SK-N-SH (cell line): ENCODE results near the gene IGF2BP3. TPM values are rescaled to one million over a fixed set of nuclear protein-coding genes. Genes with fewer than 3 reads are reported as not detected.

ENCODE experiments used
- CTCF ChIA-PET: fragments of 300-600, 350-600 bp; formaldehyde crosslinking; extraction: SDS; loops from one replicate; lab custom pipeline; 2021; lab: Yijun Ruan, JAX
- POLR2A ChIA-PET: fragments of 350-600 bp; sonication (Branson Sonifier 250); formaldehyde crosslinking; extraction: SDS; loops from one replicate; lab custom pipeline; 2020; ENCODE audit warnings: antibody characterized with exemption, inconsistent platforms; lab: Yijun Ruan, JAX
- DNase-seq: peaks from one replicate; pipeline ENCODE4 v3.0.0; 2012
- H2AFZ ChIP-seq: fragments of 200-600 bp; sonication (generic); 2 replicates; pipeline ENCODE4 v1.8.1; 2016; ENCODE audit warnings: antibody characterized with exemption, mild to moderate bottlenecking, low read depth
- H3F3A ChIP-seq: fragments of 200-600 bp; sonication (generic); replicated peaks from 2 replicates; pipeline ENCODE3; 2016; ENCODE audit warnings: antibody characterized with exemption, mild to moderate bottlenecking; ENCODE audit not compliant: insufficient read depth
- H3K27ac ChIP-seq, 2 experiments: fragments of 200-500 bp in 1 of 2; fragments of 200-600 bp in 1 of 2; sonication (Bioruptor generic) in 1 of 2; sonication (generic), shearing (Covaris generic) in 1 of 2; 2 replicates each; pipeline versions ENCODE4 v1.5.1 to v1.6.1; 2014 to 2016; ENCODE audit warnings: low read depth in 2 of 2, inconsistent platforms in 1 of 2, low read length in 1 of 2, mild to moderate bottlenecking in 1 of 2, mixed read lengths in 1 of 2
- H3K27me3 ChIP-seq: fragments of 200-600 bp; sonication (generic), shearing (Covaris generic); 2 replicates; pipeline ENCODE4 v1.6.1; 2016; ENCODE audit warnings: mixed run types; ENCODE audit not compliant: insufficient read depth
- H3K36me3 ChIP-seq, 2 experiments: fragments of 200-500 bp in 1 of 2; fragments of 200-600 bp in 1 of 2; sonication (Bioruptor generic) in 1 of 2; sonication (generic) in 1 of 2; replicated peaks in 1 of 2; 2 replicates each; pipeline versions ENCODE3 to v1.5.1; 2014 to 2016; ENCODE audit warnings: low read length in 1 of 2, mild to moderate bottlenecking in 1 of 2; ENCODE audit not compliant: insufficient read depth in 2 of 2, control insufficient read depth in 1 of 2
- H3K4me1 ChIP-seq, 2 experiments: fragments of 200-500 bp in 1 of 2; fragments of 200-600 bp in 1 of 2; sonication (Bioruptor generic) in 1 of 2; sonication (generic), shearing (Covaris generic) in 1 of 2; 2 replicates each; pipeline versions ENCODE4 v1.5.1 to v1.6.1; 2014 to 2016; ENCODE audit warnings: low read depth in 1 of 2, low read length in 1 of 2, mixed run types in 1 of 2; ENCODE audit not compliant: insufficient read depth in 2 of 2, control insufficient read depth in 1 of 2
- H3K4me2 ChIP-seq: fragments of 200-600 bp; sonication (generic), shearing (Covaris generic); 2 replicates; pipeline ENCODE4 v1.6.1; 2017; ENCODE audit warnings: mixed run types
- H3K4me3 ChIP-seq, 2 experiments: fragments of 200-500 bp in 1 of 2; fragments of 200-600 bp in 1 of 2; sonication (Bioruptor generic) in 1 of 2; sonication (generic), shearing (Covaris generic) in 1 of 2; 2 replicates each; pipeline versions ENCODE4 v1.5.1 to v1.8.1; 2014 to 2016; ENCODE audit warnings: low read depth in 2 of 2, inconsistent platforms in 1 of 2, low read length in 1 of 2, mild to moderate bottlenecking in 1 of 2, mixed read lengths in 1 of 2, moderate library complexity in 1 of 2
- H3K79me2 ChIP-seq: fragments of 200-600 bp; sonication (generic); 2 replicates; pipeline ENCODE4 v1.8.1; 2017; ENCODE audit warnings: mild to moderate bottlenecking; ENCODE audit not compliant: insufficient read depth
- H3K9ac ChIP-seq: fragments of 200-600 bp; sonication (generic); 2 replicates; pipeline ENCODE4 v1.6.1; 2017; ENCODE audit warnings: mixed run types
- H3K9me2 ChIP-seq: fragments of 200-600 bp; sonication (generic); 2 replicates; pipeline ENCODE4 v1.6.1; 2017; ENCODE audit warnings: mixed run types
- H3K9me3 ChIP-seq: fragments of 200-600 bp; sonication (generic); 2 replicates; pipeline ENCODE4 v1.6.1; 2017; ENCODE audit warnings: mixed run types, mild to moderate bottlenecking, moderate library complexity
- H4K20me1 ChIP-seq: fragments of 200-600 bp; sonication (generic); 2 replicates; pipeline ENCODE4 v1.6.1; 2017; ENCODE audit warnings: mild to moderate bottlenecking, mixed run types; ENCODE audit not compliant: insufficient read depth
- CHD2 ChIP-seq: fragments of 150-350 bp; IDR thresholded peaks from 2 replicates; pipeline ENCODE4 v1.6.1; 2018; ENCODE audit warnings: low read length; ENCODE audit not compliant: partially characterized antibody
- FOSL2 ChIP-seq: IDR thresholded peaks from 2 replicates; pipeline ENCODE4 v1.4.0; 2012; ENCODE audit warnings: low read depth, mild to moderate bottlenecking, moderate library complexity, borderline replicate concordance
- FOXJ3 ChIP-seq: sonication (generic); formaldehyde crosslinking; IDR thresholded peaks from 2 replicates; pipeline ENCODE4 v1.5.1; 2020; ENCODE audit warnings: mild to moderate bottlenecking, missing genetic modification reagents
- GATA2 ChIP-seq: sonication (generic); formaldehyde crosslinking; IDR thresholded peaks from 2 replicates; pipeline ENCODE4 v1.5.0; 2020; ENCODE audit warnings: mild to moderate bottlenecking, missing genetic modification reagents
- IRF3 ChIP-seq: fragments of 150-350 bp; IDR thresholded peaks from 2 replicates; pipeline ENCODE4 v1.6.1; 2016; ENCODE audit warnings: mild to moderate bottlenecking, low read depth, low read length
- MAX ChIP-seq: IDR thresholded peaks from 2 replicates; pipeline ENCODE4 v1.4.0; 2012; ENCODE audit warnings: low read depth
- MEF2A ChIP-seq: IDR thresholded peaks from 2 replicates; pipeline ENCODE4 v1.4.0; 2012; ENCODE audit warnings: low read depth, borderline replicate concordance
- POLR2AphosphoS5 ChIP-seq: IDR thresholded peaks from 2 replicates; pipeline ENCODE4 v1.6.1; 2012; ENCODE audit warnings: low read depth, low read length
- TAF1 ChIP-seq: IDR thresholded peaks from 2 replicates; pipeline ENCODE4 v1.6.1; 2012; ENCODE audit warnings: low read depth, mild to moderate bottlenecking, low read length, moderate library complexity, borderline replicate concordance
- TCF12 ChIP-seq: IDR thresholded peaks from 2 replicates; pipeline ENCODE4 v1.4.0; 2012
- USF1 ChIP-seq: IDR thresholded peaks from 2 replicates; pipeline ENCODE4 v1.4.0; 2012; ENCODE audit warnings: low read depth, borderline replicate concordance
- ZBTB33 ChIP-seq: IDR thresholded peaks from 2 replicates; pipeline ENCODE4 v1.4.0; 2012; ENCODE audit warnings: low read depth, borderline replicate concordance
- WGBS: methylation state at CpG from one replicate; pipeline ENCODE4 v1.1.6; 2017; ENCODE audit warnings: low lambda C conversion rate; 5-methylcytosine and 5-hydroxymethylcytosine counted together
- polyA plus RNA-seq, 3 experiments: library from polyadenylated mRNA; depleted of rRNA; stranded (reverse); fragments of >200 nt; gene quantifications; 2 replicates each; pipeline ENCODE4 v1.2.3, GENCODE V29; 2012

The IGF2BP3 gene
- polyA plus RNA-seq, 1 of the 3 experiments (the other 2 are of a cell fraction): 34.4 TPM

- TF ChIP-seq TCF12 (no peak), MAX (peak; percentile 6), FOSL2 (no peak), POLR2AphosphoS5 (peak; percentile 78), MEF2A (no peak), GATA2 (no peak), USF1 (no peak)
Observed at GRCh38 chr7:23471106-23471859, 992 bp upstream of the IGF2BP3 start (continued).

- Histone ChIP-seq H2AFZ (peak overlapping the region; percentile 58; the same call in 1 of the 2 replicates), H3K4me3 (peak overlapping the region; percentile 88 to 89), H3K4me1 (peaks cover 14 to 35% of the 10 kb centered on the region in 2 experiments), H3K9me2 (no peaks in the 10 kb centered on the region; the same call in 1 of the 2 replicates), H3K27ac (peak overlapping the region; percentile 93 to 96), H3K27me3 (no peaks in the 10 kb centered on the region), H3K9ac (peak overlapping the region; percentile 91), H4K20me1 (peaks cover 32% of the 10 kb centered on the region), H3K9me3 (no peaks in the 10 kb centered on the region), H3K36me3 (peaks cover 4 to 8% of the 10 kb centered on the region in 2 experiments), H3F3A (peaks cover 37% of the 10 kb centered on the region), H3K79me2 (peaks cover 79% of the 10 kb centered on the region), H3K4me2 (peak overlapping the region; percentile 94)
- DNase-seq: no peak
- TF ChIP-seq TCF12 (no peak), IRF3 (no peak), ZBTB33 (no peak), TAF1 (no peak), MAX (no peak), CHD2 (no peak), FOXJ3 (CRISPR knock-in tag) (no peak), MEF2A (no peak)
- POLR2A ChIA-PET: interaction anchor here (1.2 kb wide), 1 partner anchor 20 kb away, joined by 6 read pairs; no protein-coding TSS in a partner anchor
- CTCF ChIA-PET: interaction anchor here (0.7 to 3.2 kb wide), 7 partner anchors 9 to 285 kb away, joined by 3 to 13 read pairs (median 6); no protein-coding TSS in a partner anchor
- under 1% methylated on average over 18 of the region's 18 CpGs for WGBS
Observed at GRCh38 chr7:23469961-23470250, 385 bp downstream of the IGF2BP3 start.
